Measurements from ENCODE around the gene RPP40.

RPP40 gene

DNA sequence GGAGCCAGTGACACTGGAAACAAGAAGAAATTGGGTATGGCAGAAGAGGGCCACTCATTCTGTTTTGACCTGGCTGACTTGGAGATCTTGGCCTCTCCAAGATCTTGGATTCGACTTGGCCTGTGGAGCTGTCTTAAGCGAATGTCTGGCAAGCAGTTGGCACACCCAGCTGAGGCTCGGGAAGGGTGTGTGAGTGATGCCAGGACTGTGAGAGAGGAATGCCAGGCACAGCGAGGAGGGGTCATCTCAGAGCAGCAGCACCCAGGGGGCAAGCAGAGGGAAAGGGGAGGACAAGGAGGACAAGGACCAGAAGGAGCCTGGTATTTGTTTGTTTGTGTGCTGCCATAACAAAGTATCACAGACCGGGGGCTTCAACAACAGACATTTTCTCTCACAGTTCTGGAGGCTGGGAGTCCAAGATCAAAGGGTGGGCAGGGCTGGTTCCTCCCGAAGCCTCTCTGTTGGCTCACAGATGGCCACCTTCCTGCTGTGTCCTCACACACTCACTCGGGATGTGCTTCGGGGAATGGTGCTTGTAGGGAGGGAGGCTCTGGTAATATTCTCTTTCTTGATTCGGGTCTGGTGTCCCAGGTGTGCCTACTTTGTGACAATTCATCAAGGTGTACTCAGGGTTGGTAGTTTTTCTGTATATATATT is 33.0 kb downstream of the RPP40 start:
- DNase-seq (ENCODE audit: extremely low read depth in 1 of 2, low read depth in 1 of 2) = no peak

DNA sequence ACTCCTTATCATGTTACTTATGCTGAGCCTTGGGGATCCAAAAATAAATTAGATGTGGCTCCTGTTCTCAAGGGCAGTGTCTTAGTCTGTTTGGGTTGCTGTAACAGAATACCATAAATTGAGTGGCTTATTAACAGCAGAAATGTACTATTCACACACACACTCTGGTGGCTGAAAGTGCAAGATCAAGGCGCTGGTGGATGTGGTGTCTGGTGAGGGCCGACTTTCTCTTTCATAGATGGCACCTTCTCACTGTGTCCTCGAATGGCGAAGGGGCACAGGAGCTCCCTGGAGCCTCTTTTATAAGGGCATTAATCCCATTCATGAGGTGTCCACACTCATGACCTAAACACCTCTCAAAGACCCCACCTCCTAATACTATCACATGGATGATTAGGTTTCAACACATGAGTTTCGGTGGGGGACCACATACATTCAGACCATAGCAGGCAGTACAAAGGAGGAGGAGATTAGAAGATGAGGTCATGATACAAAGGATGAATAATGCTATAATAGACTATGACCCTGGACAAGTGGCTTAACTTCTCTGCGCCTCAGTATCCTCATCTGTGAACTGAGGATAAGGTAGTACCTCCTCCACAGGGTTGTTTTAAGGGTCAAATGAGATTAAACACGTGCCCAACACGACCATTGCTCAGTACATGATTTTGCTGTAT is 34.1 kb downstream of the RPP40 start:
- DNase-seq (ENCODE audit: extremely low read depth in 1 of 2, low read depth in 1 of 2) = no peak

DNA sequence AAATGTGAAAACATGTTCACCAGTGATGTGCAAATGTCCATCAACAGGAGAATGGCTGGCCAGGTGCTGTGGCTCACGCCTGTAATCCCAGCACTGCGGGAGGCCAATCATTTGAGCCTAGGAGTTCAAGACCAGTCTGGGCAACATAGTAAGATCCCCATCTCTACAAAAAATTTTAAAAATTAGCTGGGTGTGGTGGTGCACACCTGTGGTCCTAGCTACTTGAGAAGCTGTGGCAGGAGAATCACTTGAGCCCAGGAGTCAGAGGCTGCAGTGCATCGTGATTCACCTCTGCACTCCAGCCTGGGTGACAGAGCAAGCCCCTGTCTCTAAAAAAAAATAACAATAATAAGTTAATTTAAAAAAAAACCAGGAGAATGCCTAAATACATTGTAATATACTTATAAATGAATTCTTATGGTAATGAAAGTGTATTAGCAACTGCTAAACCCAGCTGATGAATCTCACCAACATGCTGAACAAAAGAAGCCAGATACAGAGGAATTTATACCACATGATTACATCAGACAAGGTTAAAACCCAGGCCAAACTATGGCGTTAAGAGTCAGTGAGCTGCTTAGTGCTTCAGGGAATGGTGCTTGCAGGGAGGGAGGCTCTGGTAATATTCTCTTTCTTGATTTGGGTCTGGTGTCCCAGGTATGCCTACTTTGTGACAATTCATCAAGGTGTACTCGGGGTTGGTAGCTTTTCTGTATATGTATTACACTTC is 36.4 kb downstream of the RPP40 start:
- no peak for DNase-seq (ENCODE audit: extremely low read depth in 1 of 2, low read depth in 1 of 2)

DNA sequence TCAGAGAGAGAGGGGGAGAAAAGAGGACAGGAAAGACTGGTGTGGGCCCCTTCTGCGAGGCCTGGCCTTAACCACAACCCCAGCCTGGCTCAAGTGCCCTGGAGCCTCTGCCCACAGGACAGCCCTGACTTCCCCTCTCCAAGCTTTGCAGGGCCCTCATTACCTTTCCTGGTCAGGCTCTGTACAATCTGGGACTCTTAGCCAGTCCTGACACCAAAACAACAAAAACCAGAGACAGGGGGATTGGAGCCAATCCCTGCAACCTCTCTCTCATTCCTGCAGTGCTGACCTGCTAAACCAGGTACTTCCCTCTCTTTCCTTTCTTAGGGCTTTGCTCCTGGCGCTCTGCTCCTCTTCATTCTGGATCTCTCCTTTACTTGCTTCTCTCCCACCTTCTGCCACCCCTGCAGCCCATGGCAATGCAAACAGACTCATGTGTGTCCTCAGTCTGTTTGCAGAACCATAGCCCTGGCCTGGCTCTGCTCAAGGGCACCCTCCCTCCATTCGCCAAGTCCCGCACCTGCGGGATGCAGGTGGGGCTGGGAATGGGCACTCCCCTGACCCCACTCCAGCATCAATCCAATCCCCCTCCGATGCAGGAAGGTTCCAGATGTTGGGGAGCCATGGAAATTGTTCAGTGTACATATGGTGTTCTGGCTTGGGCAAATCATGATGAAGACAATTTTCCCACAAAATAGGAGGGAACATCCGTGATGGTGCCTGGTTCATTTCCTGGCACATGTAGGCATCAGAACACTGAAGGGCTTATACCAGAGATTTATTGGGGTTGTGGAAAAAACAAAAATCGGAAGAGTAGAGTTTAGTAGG is 38.1 kb downstream of the RPP40 start:
- DNase-seq (ENCODE audit: extremely low read depth in 1 of 2, low read depth in 1 of 2) = no peak

DNA sequence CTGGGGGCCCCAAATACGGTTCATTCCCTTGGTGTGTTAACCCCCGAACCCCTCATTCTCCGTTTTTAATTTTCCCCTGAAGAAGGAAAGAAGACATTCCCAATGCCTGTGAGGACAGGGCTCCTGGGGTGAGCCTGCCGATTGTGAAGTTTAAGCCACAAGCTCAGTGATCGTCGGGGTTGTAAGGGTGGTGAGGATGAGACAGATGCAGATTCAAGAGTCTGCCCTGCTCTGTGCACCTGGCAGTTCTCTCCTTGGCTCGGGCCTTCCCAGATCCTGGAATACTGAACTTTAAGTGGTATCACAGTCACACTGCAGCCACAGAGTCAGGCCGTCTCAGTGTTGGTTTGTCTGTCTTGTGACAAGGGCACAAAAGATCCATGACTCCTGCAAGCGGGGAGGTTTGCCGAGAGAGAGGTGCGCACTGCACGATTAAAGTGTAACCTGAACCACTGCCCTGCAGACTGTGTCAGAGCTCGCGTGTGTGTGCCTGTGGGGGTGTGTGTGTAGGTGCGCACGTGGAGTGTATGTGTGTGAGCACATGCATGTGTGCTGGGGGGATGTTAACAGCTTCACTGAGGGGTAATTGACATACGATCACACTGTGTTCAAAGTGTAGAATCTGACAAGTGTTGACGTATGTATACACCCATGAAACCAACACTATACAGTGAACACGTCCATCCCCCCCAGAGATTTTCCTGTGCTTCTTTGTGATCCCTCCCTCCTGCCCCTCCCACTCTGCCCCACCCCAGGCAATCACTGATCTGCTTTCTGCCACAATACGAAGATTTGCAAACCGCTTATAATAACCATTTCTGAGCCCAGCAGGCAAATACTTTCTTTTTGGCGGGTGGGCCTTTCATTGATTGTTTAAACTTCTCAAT is 38.9 kb downstream of the RPP40 start:
- no peak for DNase-seq (ENCODE audit: extremely low read depth in 1 of 2, low read depth in 1 of 2)

DNA sequence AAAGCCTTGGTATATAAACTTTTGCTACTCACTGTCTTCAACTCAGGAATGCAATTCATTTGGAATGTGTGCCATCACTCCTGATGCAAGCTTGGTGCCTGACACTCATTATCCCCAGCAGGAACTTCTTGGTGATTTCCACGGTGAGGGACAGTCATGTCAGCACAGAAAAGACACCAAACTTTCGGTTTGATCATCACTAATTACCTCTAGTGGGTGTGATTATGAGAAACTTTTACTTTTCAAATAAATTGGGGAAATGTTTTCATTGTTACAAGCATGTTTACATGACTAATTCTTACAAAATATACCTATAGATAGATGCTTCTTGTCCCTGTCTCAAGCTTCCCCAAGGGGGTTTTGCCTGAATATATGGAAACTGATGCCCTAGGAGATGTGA is 40.9 kb downstream of the RPP40 start:
- DNase-seq (ENCODE audit: extremely low read depth in 1 of 2, low read depth in 1 of 2) = no peak

DNA sequence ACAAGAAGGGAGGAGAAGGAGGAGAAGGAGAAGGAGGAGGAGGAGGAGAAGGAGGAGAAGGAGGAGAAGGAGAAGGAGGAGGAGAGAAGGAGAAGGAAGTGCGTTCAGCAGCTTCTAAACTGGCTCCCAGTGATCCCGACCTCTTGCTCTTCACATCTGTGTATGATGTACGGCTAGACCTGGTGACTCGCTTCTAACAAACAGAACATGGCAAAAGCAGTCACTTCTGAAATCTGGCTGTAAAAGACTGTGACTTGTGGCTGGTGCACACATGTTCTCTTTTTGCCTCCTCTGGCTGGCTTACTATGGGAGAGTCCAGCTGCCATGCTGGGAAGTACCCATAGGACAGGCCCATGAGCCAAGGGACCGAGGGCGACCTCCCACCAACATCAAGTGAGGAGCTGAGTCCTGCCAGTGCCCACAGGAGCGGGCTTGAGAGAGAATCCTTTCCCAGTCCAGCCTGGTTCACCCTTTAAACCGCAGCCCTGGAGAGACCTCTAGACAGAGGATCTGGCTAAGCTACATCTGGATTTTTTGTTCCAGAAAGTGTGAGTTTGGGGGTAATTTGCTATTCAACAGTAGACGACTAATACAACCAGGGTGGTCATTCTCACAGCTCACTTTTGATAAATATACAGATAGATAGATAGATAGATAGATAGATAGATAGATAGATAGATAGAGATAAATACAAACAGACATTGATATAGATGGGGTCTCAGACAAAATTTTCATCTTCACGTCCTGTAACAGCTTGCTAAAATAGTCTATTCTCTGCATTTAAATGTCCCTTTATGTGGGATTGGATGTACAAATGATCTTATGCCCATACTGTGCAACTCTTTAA is 42.3 kb downstream of the RPP40 start:
- no peak for DNase-seq (ENCODE audit: extremely low read depth in 1 of 2, low read depth in 1 of 2)

DNA sequence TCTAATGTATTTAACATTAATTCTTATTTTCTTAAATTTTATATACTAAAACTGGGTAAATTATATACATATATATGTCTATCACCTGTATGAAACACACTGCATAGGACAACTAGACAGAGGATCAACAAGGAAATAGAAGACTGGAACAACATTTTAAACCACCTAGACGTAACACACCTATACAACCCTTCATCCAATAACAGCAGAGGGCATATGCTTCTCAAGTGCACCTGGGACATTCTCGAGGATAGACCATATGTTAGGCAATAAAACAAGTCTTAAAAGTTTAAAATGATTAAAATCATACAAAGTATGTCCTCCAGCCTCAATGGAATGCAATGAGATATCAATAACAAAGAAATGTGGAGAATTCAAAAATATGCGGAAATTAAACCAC is 45.2 kb downstream of the RPP40 start:
- no peak for DNase-seq (ENCODE audit: extremely low read depth in 1 of 2, low read depth in 1 of 2)

DNA sequence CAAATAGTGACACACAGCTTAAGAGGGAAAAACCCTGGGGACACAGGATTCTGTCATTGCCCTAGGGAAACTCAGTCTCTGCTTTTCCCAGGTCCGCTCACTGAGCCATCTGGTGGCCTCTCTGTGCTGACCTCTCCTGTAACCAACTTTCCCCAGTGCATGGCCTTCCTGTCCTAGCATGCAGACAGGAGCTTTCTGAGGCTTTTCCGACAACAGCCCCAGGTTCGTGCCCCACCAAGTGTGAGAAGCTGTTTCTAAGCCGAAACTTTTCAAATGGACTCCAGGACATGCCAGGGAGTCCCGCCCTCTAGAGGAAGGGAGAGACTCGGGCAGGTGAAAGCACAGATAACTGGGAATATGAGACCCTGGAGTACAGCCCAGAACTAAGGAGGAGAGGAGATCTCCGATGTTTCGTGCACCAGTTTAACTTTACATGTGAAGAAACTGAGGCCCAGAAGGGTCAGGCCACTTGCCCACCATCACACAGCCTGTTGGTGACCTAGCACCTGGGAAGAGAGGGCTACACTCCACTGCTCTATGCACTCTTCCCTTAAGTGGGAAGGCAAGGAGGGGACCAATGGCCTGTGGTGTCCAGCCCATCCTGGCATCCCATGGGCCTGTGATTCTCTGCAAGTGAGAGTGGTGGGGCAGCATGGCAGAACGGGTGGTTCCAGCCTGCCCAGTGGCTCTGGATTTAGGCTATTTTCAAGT is 46.2 kb downstream of the RPP40 start:
- DNase-seq (ENCODE audit: extremely low read depth in 1 of 2, low read depth in 1 of 2) = no peak

DNA sequence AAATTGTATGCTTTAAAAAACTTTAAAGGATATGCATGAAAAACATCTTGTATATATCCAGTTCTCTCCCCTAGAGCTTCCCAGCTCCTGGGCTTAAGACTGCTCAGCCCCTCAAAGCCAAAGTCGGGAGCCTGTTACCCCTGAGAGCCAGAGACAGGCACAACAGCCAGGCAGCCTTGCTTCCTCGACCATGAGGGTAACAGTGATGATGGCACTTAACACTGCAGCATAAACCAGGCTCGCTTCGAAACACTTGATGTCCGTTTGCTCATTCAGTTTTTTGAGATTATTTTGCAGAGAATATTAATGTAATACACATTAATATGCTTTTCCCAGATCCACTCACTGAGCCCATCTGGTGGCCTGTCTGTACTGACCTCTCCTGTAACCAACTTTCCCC is 47.2 kb downstream of the RPP40 start:
- DNase-seq (ENCODE audit: extremely low read depth in 1 of 2, low read depth in 1 of 2) = no peak

DNA sequence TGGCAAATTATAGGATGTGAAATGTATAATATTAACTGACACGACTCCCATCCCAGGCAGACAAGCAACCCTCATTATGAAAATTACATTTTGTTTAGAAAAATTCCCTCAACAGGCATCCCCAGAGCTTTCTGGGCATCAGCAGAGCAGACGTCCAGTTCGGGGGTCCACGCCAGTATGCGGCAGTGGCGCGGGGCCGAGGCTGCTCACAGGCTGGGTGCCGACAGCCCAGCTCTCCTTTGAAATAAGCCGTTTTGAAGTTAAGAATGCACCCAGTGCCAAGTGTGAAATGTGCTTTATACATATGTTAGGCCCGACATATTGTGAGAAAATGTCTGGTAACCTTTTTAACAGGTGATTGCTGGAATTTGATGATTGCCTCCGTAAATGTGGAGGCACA is 50.4 kb downstream of the RPP40 start:
- DNase-seq (ENCODE audit: extremely low read depth in 1 of 2, low read depth in 1 of 2) = no peak

DNA sequence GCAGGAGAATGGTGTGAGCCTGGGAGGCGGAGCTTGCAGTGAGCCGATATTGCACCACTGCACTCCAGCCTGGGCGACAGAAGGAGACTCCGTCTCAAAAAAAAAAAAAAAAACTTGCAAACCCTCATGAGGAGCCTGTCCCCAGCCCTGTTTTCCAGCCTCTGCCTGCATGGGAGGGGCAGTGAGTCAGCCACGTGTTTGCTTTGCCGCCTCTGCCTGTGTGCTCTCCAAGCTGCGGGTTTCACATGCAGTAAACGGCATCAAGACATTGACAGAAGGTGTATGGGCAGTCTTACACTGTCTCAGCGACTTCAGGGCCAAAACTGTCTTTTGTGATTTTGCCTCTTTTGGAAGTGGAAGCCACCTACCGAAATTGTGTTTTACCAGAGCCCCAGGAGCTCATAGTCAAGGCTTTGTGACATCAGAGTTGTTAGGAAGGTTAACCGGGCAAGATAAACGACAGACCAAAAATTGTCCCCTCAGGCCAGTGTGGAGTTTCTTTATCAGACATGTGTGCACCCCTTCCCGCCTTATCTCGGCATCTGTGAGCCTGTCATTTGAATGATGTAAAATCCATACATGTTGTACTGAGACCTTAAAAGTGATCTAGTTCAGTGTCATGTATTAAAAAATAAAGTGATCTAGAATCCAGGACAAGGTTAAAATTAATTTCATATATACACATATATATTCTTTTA is 52.9 kb downstream of the RPP40 start:
- no peak for DNase-seq (ENCODE audit: extremely low read depth in 1 of 2, low read depth in 1 of 2)

DNA sequence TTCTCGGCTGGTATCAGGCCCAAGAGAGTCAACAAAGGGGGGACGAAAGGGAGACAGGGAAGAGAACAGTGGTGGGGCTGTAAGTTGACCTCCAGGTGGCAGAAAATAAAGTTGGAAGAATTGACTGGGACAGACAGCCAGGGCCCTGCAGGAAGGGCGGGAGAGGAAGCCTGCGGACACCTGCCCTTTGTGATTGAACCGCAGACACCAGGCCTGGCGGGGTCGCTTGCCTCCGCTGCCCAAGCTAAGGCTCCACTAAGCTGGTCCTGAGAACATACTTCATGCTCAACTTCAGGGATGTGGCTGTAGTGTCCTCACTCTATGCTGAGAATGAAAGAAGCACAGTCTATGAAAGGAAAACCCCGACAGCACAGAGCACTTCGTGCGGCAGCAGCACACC is 53.8 kb downstream of the RPP40 start:
- DNase-seq (ENCODE audit: extremely low read depth in 1 of 2, low read depth in 1 of 2) = no peak

DNA sequence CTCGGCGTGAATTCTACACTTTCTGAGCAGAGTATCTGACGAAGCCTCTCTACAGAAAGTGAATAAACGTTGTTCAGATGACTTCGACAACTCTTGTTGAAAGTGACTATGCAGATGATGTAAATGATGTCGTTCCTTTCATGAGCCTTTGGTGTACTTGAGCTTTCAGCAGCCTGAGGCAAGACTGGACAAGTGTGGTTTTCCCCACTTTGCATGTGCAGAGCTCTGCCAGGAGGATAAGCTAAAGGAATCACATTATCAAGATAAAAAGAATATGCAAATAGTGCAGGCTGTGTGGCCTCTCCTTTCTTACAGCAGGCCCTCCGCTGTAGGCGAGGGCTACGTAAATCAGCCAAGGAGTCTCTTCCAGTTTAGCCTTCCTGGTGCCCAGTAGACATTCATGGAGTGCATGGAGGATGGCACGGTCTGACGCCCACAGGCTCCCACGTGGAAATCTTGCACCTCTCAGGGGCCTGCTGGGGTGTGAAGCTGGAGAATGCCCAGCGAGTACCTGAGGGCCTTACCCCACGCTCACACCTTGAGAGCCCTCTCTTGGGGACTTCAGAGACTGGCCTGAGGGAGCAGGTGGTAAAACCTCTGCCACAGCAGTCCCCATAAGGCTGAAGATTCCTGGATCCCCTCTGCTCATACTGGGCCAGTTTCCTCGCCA is 54.9 kb downstream of the RPP40 start:
- DNase-seq (ENCODE audit: extremely low read depth in 1 of 2, low read depth in 1 of 2) = no peak

DNA sequence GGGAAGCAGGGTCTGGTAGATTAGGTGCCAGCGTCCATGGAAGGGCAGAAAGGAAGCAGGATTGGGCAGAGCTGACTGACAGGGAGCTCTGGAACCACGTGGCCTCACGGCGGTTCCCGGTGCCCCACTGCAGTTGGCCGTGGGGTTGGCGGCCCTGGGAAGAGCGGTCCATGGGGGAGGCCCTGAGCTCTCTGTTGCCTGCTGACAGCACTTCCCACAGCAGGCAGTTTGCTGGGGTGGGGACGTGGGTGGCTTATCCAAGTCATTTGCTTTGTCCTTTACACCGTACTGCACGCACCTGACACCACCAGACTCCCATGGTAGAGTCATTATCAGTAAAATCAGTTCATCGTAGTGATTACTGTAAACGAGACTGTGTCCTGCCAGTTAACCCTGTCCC is 56.1 kb downstream of the RPP40 start:
- no peak for DNase-seq (ENCODE audit: extremely low read depth in 1 of 2, low read depth in 1 of 2)

DNA sequence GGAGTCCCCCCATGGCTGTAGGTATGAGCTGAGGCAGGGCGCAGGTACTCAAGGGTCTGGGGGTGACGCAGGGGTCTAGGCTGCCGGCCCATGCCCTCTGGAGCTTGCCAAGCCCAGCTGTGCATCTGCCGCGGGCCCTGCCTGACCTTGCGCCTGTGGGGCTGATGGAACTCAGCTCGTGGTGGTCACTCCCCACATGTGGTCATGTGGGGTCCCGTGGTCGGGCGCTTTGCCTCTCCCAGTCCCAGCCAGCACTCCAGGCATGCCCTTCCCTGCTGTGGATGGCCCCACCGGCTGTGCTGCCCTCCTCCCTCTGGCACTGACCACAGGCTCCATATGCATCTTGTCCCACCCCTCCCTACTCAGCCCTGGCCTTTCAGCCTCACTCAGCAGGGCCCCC is 57.3 kb downstream of the RPP40 start:
- DNase-seq (ENCODE audit: extremely low read depth in 1 of 2, low read depth in 1 of 2) = no peak

Measured in stimulated activated CD8-positive, alpha-beta memory T cell treated with anti-CD3 and anti-CD28 coated beads, Interleukin-7, amount 100 ng/mL, for 48 hours (primary cell).